ENCODE measurements around the gene CIDEC.

The CIDEC gene

DNA sequence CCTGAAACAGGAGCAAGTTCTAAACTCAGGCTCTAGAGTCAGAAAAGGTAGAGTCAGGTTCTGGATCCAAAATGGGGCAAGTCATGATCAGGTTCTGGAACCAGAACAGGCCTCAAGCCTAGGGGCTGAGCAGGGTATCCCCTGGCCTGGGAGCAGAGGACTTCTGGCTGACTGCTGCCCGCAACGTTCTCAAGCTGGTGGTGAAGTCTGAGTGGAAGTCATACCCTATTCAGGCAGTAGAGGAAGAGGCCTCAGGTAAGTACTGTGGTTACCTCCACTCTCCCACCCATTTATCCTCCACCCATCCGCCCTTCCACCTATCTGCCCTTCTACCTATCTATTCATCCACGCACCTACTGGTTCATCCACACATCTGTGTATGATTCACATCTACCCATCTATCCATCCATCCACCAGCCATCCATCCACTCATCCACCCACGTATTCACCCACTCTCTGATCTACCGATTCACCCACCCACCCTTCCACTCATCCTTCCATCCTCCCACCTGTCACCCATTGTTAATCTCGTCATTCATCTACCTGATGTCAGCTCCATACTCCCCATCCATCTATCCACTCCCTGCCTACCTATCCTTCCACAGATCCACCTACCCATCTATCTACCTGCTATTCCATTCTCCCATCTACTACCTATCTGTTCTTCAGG is 61.3 kb downstream of the CIDEC start:
- Histone ChIP-seq H3K9ac (ENCODE audit: insufficient read length) (no peak overlapping the region), H3K27ac (no peak overlapping the region), H3K9me3 (ENCODE audit: low read depth, low read length) (no peaks in the 10 kb centered on the region), H3K4me3 (no peak overlapping the region), H3K36me3 (ENCODE audit: insufficient read depth, low read length) (no peaks in the 10 kb centered on the region)
- no peak for DNase-seq (ENCODE audit: low read depth, low spot score)
- no peak for TF ChIP-seq EZH2 (IDR thresholded peaks at IDR 0.05)
- TF ChIP-seq FOXP2 (optimal IDR thresholded peaks at IDR 0.05; ENCODE audit: control extremely low read depth, extremely low read length, insufficient read depth) = no peak
- TF ChIP-seq POLR2AphosphoS5 (IDR thresholded peaks at IDR 0.05; ENCODE audit: borderline replicate concordance, low read depth, low read length) = no peak

DNA sequence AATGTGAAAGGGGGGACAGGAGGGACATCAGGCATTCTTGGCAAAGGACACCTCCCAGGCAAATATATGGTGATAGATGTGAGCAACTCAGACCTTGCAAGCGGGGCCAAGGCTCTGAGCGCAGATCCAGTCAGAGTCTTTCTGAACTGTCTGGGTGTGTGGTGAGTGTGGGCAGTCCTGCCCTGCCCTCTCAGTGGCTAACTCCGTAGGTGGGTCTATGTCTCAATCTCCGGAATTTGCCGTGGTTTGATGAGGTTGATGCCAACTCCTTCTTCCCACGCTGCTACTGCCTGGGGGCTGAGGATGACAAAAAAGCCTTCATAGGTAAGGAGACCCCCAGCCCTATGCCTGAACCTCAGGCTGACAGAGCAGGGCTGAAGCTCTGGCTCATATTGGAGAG is 62.6 kb downstream of the CIDEC start:
- Histone ChIP-seq H3K36me3 (ENCODE audit: insufficient read depth, low read length) (no peaks in the 10 kb centered on the region), H3K9me3 (ENCODE audit: low read depth, low read length) (no peaks in the 10 kb centered on the region), H3K27ac (no peak overlapping the region), H3K9ac (ENCODE audit: insufficient read length) (no peak overlapping the region), H3K4me3 (no peak overlapping the region)
- TF ChIP-seq EZH2 (IDR thresholded peaks at IDR 0.05) (no peak), FOXP2 (optimal IDR thresholded peaks at IDR 0.05; ENCODE audit: control extremely low read depth, extremely low read length, insufficient read depth) (no peak), POLR2AphosphoS5 (IDR thresholded peaks at IDR 0.05; ENCODE audit: borderline replicate concordance, low read depth, low read length) (no peak)
- DNase-seq (ENCODE audit: low read depth, low spot score) = no peak
